Panc1 (cell line): ENCODE results near the gene CCDC18. TPM values are rescaled to one million over a fixed set of nuclear protein-coding genes. Genes with fewer than 3 reads are reported as not detected.

ENCODE experiments used
- ATAC-seq: fragments of 200-7000 bp; cut with Tn5 transposase; 2 replicates; pipeline ENCODE4 v1.9.1; 2020; ENCODE audit warnings: mild to moderate bottlenecking, moderate library complexity
- BruUV-seq: library from RNA; stranded (reverse); fragments of 400-500 nt; replicated peaks from 2 replicates; lab custom pipeline; 2021; lab: Mats Ljungman, UMichigan
- CTCF ChIA-PET: fragments of 300-600 bp; sonication (Branson Sonifier 250); formaldehyde crosslinking; loops from one replicate; lab custom pipeline; 2022; ENCODE audit warnings: antibody characterized with exemption; lab: Charles Lee
- POLR2A ChIA-PET: fragments of 300-600 bp; sonication (Branson Sonifier 250); formaldehyde crosslinking; loops from one replicate; lab custom pipeline; 2022; ENCODE audit warnings: antibody characterized with exemption; lab: Charles Lee
- DNase-seq: peaks from one replicate; pipeline ENCODE4 v3.0.0-alpha.2; 2010; ENCODE audit warnings: low read depth, low spot score
- H3K27ac ChIP-seq: 2 replicates; pipeline ENCODE4 v1.5.1; 2011; ENCODE audit warnings: mild to moderate bottlenecking, low read length, inconsistent platforms
- H3K27me3 ChIP-seq: fragments of 200-500 bp; sonication (Bioruptor generic); 2 replicates; pipeline ENCODE4 v1.6.0; 2014; ENCODE audit warnings: low read length, inconsistent platforms; ENCODE audit not compliant: control insufficient read depth, insufficient read depth
- H3K36me3 ChIP-seq: fragments of 200-500 bp; sonication (Bioruptor generic); 2 replicates; pipeline ENCODE4 v1.5.1; 2014; ENCODE audit warnings: inconsistent platforms, mild to moderate bottlenecking, low read length, moderate library complexity; ENCODE audit not compliant: control insufficient read depth, insufficient read depth
- H3K4me1 ChIP-seq: 2 replicates; pipeline ENCODE4 v1.5.1; 2011; ENCODE audit warnings: inconsistent platforms, mild to moderate bottlenecking, low read length, moderate library complexity; ENCODE audit not compliant: control insufficient read depth, insufficient read depth
- H3K4me3 ChIP-seq, 2 experiments: 2 replicates each; pipeline ENCODE4 v1.5.1; 2011 to 2012; ENCODE audit warnings: low read depth in 2 of 2, low read length in 2 of 2, mild to moderate bottlenecking in 2 of 2, inconsistent platforms in 1 of 2, moderate library complexity in 1 of 2
- H3K9me3 ChIP-seq: fragments of 200-500 bp; sonication (Bioruptor generic); 2 replicates; pipeline ENCODE4 v1.5.1; 2014; ENCODE audit warnings: low read depth, mild to moderate bottlenecking, inconsistent platforms, low read length, moderate library complexity; ENCODE audit not compliant: control insufficient read depth, insufficient read depth
- CTCF ChIP-seq: fragments of 450-650 bp; IDR thresholded peaks from 2 replicates; pipeline ENCODE4 v1.5.1; 2017; ENCODE audit warnings: mild to moderate bottlenecking
- POLR2AphosphoS5 ChIP-seq: IDR thresholded peaks from 2 replicates; pipeline ENCODE4 v1.6.1; 2012; ENCODE audit warnings: mild to moderate bottlenecking, low read depth, low read length, moderate library complexity
- REST ChIP-seq, 2 experiments: IDR thresholded peaks; 2 replicates each; pipeline ENCODE4 v1.6.1; 2011 to 2012; ENCODE audit warnings: low read depth in 2 of 2, control low read depth in 1 of 2, low read length in 1 of 2, mild to moderate bottlenecking in 1 of 2, moderate library complexity in 1 of 2; ENCODE audit not compliant: insufficient read depth in 1 of 2
- SIN3A ChIP-seq: IDR thresholded peaks from 2 replicates; pipeline ENCODE4 v1.6.1; 2012; ENCODE audit warnings: low read depth, mild to moderate bottlenecking, low read length, moderate library complexity, borderline replicate concordance; ENCODE audit not compliant: insufficient read depth
- TCF7L2 ChIP-seq: IDR thresholded peaks from 2 replicates; pipeline ENCODE4 v1.6.1; 2011; ENCODE audit warnings: mild to moderate bottlenecking, low read depth, low read length, inconsistent platforms
- in situ Hi-C: cut with HindIII; loops from 2 replicates; pipeline ENCODE4 v1.10.0; 2016; ENCODE audit warnings: low sequenced_read_pairs, low pct_unique_long_range_greater_than_20kb
- intact Hi-C: fragments of 100-400 bp; cut with micrococcal nuclease; formaldehyde crosslinking; loops from one replicate; pipeline ENCODE4 v1.10.0; 2022; ENCODE audit not compliant: unreplicated experiment
- total RNA-seq: library from RNA; stranded (reverse); gene quantifications from one replicate; pipeline ENCODE4 v1.2.1, GENCODE V29; 2021; ENCODE audit not compliant: unreplicated experiment

Gene CCDC18
- total RNA-seq, 1 experiment from 2014 or later, result 11.6 TPM

- DNase-seq, result no peak
- ChIA-PET CTCF (no interaction called here), POLR2A (no interaction called here)
- no TSS peak for BruUV-seq
- Histone ChIP-seq H3K27ac (no peak overlapping the region), H3K36me3 (peaks cover 4% of the 10 kb centered on the region; the same call in 1 of the 2 replicates), H3K27me3 (no peaks in the 10 kb centered on the region), H3K4me3 (no peak overlapping the region), H3K4me1 (no peaks in the 10 kb centered on the region), H3K9me3 (no peaks in the 10 kb centered on the region)
- TF ChIP-seq CTCF (no peak), SIN3A (no peak), POLR2AphosphoS5 (no peak), REST (IDR thresholded peaks at IDR 0.05; ENCODE audit: insufficient read depth in 1 of 2, low read depth in 2 of 2, low read length in 1 of 2) (no peak), TCF7L2 (no peak)
- intact Hi-C loops (no loop called here), in situ Hi-C loops (no loop called here)
- ATAC-seq, result no peak
Measured at GRCh38 chr1:93206567-93206954, 26.0 kb downstream of the CCDC18 start.

- Histone ChIP-seq H3K27ac (no peak overlapping the region), H3K27me3 (no peaks in the 10 kb centered on the region), H3K4me3 (no peak overlapping the region), H3K36me3 (no peaks in the 10 kb centered on the region; the same call in 1 of the 2 replicates), H3K4me1 (no peaks in the 10 kb centered on the region), H3K9me3 (no peaks in the 10 kb centered on the region)
- no TSS peak for BruUV-seq
- ChIA-PET CTCF (no interaction called here), POLR2A (no interaction called here)
- in situ Hi-C loops, result no loop called here
- DNase-seq, result no peak
- TF ChIP-seq REST (IDR thresholded peaks at IDR 0.05; ENCODE audit: insufficient read depth in 1 of 2, low read depth in 2 of 2, low read length in 1 of 2) (no peak), POLR2AphosphoS5 (no peak), SIN3A (no peak), TCF7L2 (no peak), CTCF (no peak)
- intact Hi-C loops, result no loop called here
- ATAC-seq, result no peak
Measured at GRCh38 chr1:93207211-93207610, 26.7 kb downstream of the CCDC18 start.
